Mononuclear cell (primary cell): ENCODE data around the gene NOSTRIN. TPM values are rescaled to one million over a fixed set of nuclear protein-coding genes. Genes with fewer than 3 reads are reported as not detected.
"Not testable (repeated sequence)": the region's sequence is repeated elsewhere in the genome, so short reads cannot be mapped to it uniquely, and the experiment has no call there.

Source experiments
- H3K27me3 ChIP-seq: 2 replicates; pipeline ENCODE4 v1.6.0; 2011; ENCODE audit warnings: low read length, control low read depth; ENCODE audit not compliant: insufficient read depth
- H3K4me1 ChIP-seq: 2 replicates; pipeline ENCODE4 v1.5.1; 2011; ENCODE audit warnings: mild to moderate bottlenecking, low read length, control low read depth; ENCODE audit not compliant: insufficient read depth
- H3K4me3 ChIP-seq: 2 replicates; pipeline ENCODE4 v1.5.1; 2011; ENCODE audit warnings: mild to moderate bottlenecking, low read length, moderate library complexity
- H3K9me3 ChIP-seq: 2 replicates; pipeline ENCODE4 v1.5.1; 2011; ENCODE audit warnings: low read depth, mild to moderate bottlenecking, control low read depth, low read length
- total RNA-seq: library from RNA; depleted of rRNA; stranded (reverse); fragments of >200 nt; gene quantifications from one replicate; pipeline ENCODE4 v1.2.3, GENCODE V29; 2012

Gene NOSTRIN
- total RNA-seq, 1 donor: 2.0 TPM

DNA sequence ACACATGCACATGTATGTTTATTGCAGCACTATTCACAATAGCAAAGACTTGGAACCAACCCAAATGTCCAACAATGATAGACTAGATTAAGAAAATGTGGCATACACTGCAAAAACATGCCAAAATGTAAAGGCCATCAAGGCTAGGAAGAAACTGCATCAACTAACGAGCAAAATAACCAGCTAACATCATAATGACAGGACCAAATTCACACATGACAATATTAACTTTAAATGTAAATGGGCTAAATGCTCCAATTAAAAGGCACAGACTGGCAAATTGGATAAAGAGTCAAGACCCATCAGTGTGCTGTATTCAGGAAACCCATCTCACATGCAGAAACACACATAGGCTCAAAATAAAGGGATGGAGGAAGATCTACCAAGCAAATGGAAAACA lies 64.7 kb downstream of the NOSTRIN start:
- H3K9me3 ChIP-seq, H3K4me3 ChIP-seq, H3K4me1 ChIP-seq, H3K27me3 ChIP-seq: not testable (repeated sequence)

DNA sequence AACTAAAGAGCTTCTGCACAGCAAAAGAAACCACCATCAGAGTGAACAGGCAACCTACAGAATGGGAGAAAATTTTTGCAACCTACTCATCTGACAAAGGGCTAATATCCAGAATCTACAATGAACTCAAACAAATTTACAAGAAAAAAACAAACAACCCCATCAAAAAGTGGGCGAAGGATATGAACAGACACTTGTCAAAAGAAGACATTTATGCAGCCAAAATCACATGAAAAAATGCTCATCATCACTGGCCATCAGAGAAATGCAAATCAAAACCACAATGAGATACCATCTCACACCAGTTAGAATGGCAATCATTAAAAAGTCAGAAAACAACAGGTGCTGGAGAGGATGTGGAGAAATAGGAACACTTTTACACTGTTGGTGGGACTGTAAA lies 67.9 kb downstream of the NOSTRIN start:
- not testable (repeated sequence) for H3K4me1 ChIP-seq, H3K9me3 ChIP-seq, H3K4me3 ChIP-seq, H3K27me3 ChIP-seq

- not testable (repeated sequence) for H3K27me3 ChIP-seq, H3K4me3 ChIP-seq, H3K4me1 ChIP-seq, H3K9me3 ChIP-seq
Measured at GRCh38 chr2:168870824-168871223, 68.4 kb downstream of the NOSTRIN start.

DNA sequence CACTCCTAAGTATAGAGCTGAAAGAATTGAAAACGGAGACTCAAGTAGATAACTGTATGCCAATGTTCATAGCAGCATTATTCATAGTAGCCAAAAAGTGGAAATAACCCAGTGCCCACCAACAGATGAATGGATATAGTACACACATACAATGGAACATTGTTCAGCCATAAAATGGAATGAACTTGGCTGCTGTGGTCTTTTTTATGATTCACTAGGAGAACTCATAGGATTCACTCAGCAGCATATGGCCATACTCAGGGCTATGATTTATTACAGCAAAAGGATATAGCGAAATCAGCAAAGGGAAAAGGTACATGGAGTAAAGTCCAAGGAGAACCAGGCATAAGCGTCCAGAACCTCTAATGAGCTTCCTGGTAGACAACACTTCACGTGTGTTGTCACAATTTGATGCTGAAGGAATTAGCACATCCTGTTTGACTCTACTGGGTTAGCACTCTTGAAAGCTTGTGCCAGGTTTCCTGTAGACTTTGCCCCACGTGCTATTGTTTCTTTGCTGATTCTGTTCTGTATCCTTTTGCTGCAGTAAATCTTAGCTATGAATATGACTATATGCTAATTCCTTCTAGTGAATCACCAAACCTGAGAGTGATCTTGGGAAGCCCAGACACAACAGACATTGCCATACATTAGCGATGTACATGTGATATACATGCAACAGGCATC lies 72.1 kb downstream of the NOSTRIN start:
- no peak overlapping the region for H3K4me3 ChIP-seq
- H3K9me3 ChIP-seq: no peaks in the 10 kb centered on the region
- H3K4me1 ChIP-seq: no peaks in the 10 kb centered on the region
- H3K27me3 ChIP-seq: no peaks in the 10 kb centered on the region

DNA sequence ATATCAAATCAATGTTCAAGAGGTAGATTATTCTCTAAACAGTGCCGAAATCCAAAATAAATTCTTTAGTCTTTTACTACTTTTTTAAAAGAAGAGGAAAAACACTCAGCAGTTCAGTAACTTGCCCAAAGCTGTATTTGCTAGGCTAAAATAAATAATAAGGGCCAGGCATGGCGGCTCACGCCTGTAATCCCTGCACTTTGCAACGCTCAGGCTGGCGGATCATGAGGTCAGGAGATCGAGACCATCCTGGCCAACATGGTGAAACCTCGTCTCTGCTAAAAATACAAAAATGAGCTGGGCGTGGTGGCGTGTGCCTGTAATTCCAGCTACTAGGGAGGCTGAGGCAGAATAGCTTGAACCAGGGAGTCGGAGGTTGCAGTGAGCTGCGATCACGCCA lies 79.7 kb downstream of the NOSTRIN start:
- not testable (repeated sequence) for H3K4me1 ChIP-seq, H3K27me3 ChIP-seq, H3K4me3 ChIP-seq, H3K9me3 ChIP-seq

GRCh38 chr2:168884975-168885374 lies 82.5 kb downstream of the NOSTRIN start:
- no peaks in the 10 kb centered on the region for H3K27me3 ChIP-seq
- H3K4me1 ChIP-seq: peaks cover 5% of the 10 kb centered on the region
- no peaks in the 10 kb centered on the region for H3K9me3 ChIP-seq
- no peak overlapping the region for H3K4me3 ChIP-seq

DNA sequence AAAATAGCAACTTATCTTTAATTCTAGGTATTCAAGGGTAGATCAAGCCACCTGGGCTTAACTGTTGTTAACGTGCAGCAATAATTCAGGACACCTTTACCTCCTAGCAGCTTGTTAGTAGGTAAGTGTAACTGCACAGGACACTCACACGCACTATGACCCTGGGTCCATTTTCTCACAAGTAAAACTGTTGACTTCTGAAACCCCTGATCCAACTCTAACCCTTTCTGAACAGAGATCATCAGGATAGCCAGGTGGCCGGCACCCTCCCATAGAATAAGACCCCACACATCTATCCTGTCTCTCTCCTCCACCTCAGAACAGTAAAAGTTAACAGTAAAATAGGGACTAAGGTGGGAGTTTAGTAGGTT lies 87.2 kb downstream of the NOSTRIN start:
- no peaks in the 10 kb centered on the region for H3K9me3 ChIP-seq
- H3K4me1 ChIP-seq: peaks cover 11% of the 10 kb centered on the region
- H3K27me3 ChIP-seq: no peaks in the 10 kb centered on the region
- H3K4me3 ChIP-seq: peak overlapping the region; percentile 46

DNA sequence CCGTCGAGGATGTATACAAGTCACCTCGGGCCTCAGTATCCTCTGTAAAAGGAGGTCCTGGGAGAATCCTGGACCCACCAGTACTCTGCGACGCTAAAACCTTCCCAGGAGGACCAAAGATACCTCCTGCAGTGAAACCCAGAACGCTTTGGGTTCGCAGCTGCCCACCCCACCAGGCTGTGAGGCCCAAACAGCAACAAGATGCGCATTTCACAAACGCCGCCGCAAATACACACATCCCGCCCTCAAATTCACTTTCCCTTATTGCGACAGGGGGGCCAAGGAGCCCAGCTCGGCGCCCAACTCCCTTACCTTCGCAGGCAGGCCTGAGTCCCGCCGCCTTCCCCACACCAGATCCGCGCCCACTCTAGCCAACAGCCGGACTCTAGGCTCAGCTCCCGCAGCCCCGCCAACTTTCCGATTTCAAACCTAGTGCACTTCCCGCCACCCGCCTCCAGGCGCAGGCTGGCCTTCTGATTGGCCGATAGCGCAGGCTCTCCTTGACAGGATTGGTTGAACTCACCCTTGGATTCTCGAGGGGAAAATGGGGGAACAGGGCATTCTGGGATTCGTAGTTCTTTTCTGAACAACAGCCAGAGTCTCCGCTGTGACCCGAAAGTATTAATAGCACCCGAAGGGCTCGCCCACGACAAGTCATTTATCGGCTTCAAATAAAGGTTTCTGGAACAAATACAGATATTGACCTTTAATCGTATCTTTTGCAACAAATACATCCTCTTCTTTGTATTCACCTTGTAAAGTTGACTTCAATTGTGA lies 87.8 kb downstream of the NOSTRIN start, which contains the start of gene SPC25:
Gene SPC25 (minus strand): TSS at position 425 of the 777 bp plus-strand sequence. CDS start 911 bp downstream, outside the sequence.
- Histone ChIP-seq H3K9me3 (no peaks in the 10 kb centered on the region), H3K4me3 (peak within 1 kb of the TSS; percentile 46), H3K27me3 (no peaks in the 10 kb centered on the region), H3K4me1 (peaks cover 11% of the 10 kb centered on the region)

DNA sequence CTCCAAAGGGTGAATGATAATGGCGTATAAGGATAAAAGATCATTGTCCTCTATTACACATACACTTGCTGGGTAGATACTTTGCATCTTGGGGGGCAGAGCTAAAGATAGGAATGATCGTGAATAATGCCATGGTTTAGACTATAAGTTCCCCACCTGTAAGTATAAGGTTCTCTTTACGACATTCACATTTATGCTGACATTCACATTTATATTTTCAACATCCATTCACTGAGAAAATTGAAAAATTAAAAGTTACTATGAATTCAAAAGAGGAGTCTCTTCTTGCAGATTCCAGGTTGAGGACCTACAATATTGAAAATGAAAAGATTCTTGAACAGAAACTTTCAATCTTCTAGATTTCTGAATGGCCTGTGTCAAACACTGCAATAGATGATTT lies 89.9 kb downstream of the NOSTRIN start:
- no peaks in the 10 kb centered on the region for H3K9me3 ChIP-seq
- no peak overlapping the region for H3K4me3 ChIP-seq
- H3K4me1 ChIP-seq: peaks cover 11% of the 10 kb centered on the region
- no peaks in the 10 kb centered on the region for H3K27me3 ChIP-seq

DNA sequence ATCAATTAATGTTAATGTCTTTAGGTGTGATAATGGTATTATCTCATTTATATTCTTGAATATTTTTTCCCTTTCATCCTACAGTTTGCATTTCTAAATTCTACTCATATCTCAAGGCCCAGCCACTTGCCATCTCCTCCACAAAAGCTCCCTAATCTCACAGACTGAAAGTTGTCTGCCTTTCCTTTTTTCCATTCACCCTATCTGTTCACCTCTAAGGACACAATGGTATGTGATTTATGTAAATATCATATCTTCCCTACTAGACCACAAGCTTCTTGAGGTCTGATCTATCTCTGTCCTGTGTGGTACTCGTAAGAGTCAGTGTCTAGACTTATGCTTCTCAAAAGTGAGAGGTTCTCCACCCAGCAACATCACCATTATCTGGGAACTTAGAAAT lies 91.7 kb downstream of the NOSTRIN start:
- Histone ChIP-seq H3K9me3 (no peaks in the 10 kb centered on the region), H3K4me3 (no peak overlapping the region), H3K27me3 (no peaks in the 10 kb centered on the region), H3K4me1 (peaks cover 11% of the 10 kb centered on the region)

GRCh38 chr2:168894720-168895119 lies 92.3 kb downstream of the NOSTRIN start:
- Histone ChIP-seq H3K9me3 (no peaks in the 10 kb centered on the region), H3K4me1 (peaks cover 8% of the 10 kb centered on the region), H3K4me3 (no peak overlapping the region), H3K27me3 (no peaks in the 10 kb centered on the region)

GRCh38 chr2:168895771-168896170 lies 93.3 kb downstream of the NOSTRIN start:
- Histone ChIP-seq H3K4me1 (peaks cover 1% of the 10 kb centered on the region), H3K27me3 (no peaks in the 10 kb centered on the region), H3K4me3 (no peak overlapping the region), H3K9me3 (no peaks in the 10 kb centered on the region)

DNA sequence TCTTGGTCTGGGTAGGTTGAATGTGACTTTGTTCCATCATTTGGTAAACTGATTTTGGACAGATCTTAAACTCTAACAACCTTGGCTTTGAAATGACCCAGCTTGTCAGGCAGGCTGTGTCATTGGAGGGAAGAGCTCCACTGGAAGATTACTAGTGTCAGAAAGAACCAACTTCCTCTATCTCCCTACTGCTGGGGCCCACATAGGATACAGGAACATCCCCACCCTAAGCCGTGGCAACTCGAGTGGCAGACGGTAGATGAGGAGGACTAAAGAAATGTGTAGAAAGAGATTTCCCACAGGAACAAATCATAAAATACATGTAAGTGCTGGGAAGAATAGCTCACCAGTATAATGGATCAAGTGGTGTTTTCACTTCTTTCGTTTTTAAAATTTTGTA lies 94.3 kb downstream of the NOSTRIN start:
- Histone ChIP-seq H3K4me1 (no peaks in the 10 kb centered on the region), H3K27me3 (no peaks in the 10 kb centered on the region), H3K9me3 (no peaks in the 10 kb centered on the region), H3K4me3 (no peak overlapping the region)

DNA sequence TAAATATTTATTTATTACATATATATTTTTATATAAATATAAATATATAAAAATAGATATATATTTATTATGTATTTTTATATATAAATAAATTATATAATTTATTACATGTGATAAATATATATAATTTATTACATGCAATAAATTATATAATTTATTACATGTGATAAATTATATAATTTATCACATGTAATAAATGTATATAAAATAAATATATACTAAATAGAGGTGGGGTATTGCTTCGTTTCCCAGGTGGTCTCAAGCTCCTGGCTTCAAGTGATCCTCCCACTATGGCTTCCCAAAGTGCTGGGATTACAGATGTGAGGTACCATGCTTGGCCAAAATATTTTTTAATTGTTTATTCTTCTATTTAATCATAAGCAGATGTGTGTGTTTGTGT lies 95.0 kb downstream of the NOSTRIN start:
- H3K27me3 ChIP-seq: no peaks in the 10 kb centered on the region
- no peaks in the 10 kb centered on the region for H3K4me1 ChIP-seq
- H3K9me3 ChIP-seq: no peaks in the 10 kb centered on the region
- H3K4me3 ChIP-seq: no peak overlapping the region

DNA sequence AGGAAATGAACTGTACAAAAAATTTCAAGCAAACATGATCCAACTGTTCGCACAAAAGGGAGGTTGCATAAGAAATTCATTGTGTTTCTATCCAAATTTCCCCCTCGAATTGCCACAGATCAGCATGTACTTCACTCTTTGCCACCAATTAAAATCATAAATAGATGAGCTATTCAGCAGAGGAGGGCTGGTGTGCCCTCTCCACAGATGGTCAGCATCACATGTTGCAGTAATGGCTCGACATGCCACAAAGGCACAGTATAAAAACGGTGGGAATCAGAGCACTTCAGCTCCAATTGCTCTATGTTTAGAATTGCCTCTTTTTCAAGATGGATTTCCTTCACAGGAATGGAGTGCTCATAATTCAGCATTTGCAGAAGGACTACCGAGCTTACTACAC lies 98.6 kb downstream of the NOSTRIN start, which contains the start of gene G6PC2:
Gene G6PC2 (plus strand): TSS at position 289 of the 400 bp plus-strand sequence. CDS start 41 bp downstream, at position 330.
- H3K4me1 ChIP-seq: no peaks in the 10 kb centered on the region
- H3K4me3 ChIP-seq: no peak within 1 kb of the TSS
- H3K9me3 ChIP-seq: no peaks in the 10 kb centered on the region
- no peaks in the 10 kb centered on the region for H3K27me3 ChIP-seq

GRCh38 chr2:168903888-168904287 lies 101.5 kb downstream of the NOSTRIN start:
- H3K4me1 ChIP-seq: no peaks in the 10 kb centered on the region
- no peak overlapping the region for H3K4me3 ChIP-seq
- no peaks in the 10 kb centered on the region for H3K27me3 ChIP-seq
- H3K9me3 ChIP-seq: no peaks in the 10 kb centered on the region
